Kidney (tissue), 14 donors: ENCODE measurements around the gene GIT1. TPM values are rescaled to one million over a fixed set of nuclear protein-coding genes. Genes with fewer than 3 reads are reported as not detected.
A peak's percentile ranks its signal among the peaks of the same experiment; 100 is the strongest.

Experiments used
- DNase-seq, 5 donors: peaks; one replicate each; pipeline ENCODE4 v3.0.0-alpha.2; 2013 to 2020
- FAIRE-seq: peaks from 2 replicates; lab custom pipeline; 2012; peaks lifted over from hg19 to GRCh38; lab: Jason Lieb, UNC
- H3K27ac ChIP-seq, 2 donors: one replicate each; pipeline ENCODE4 v1.7.0; 2013; ENCODE audit warnings: low read depth in 2 of 2, low read length in 2 of 2, inconsistent platforms in 1 of 2
- H3K27me3 ChIP-seq: one replicate; pipeline ENCODE4 v1.7.1; 2013; ENCODE audit warnings: low read length, inconsistent platforms; ENCODE audit not compliant: control insufficient read depth, insufficient read depth
- H3K36me3 ChIP-seq, 3 donors: one replicate each; pipeline versions ENCODE4 v1.7.0 to v1.7.1; 2013; ENCODE audit warnings: low read length in 3 of 3, control low read depth in 1 of 3, inconsistent platforms in 1 of 3; ENCODE audit not compliant: insufficient read depth in 3 of 3, control insufficient read depth in 2 of 3
- H3K4me1 ChIP-seq, 3 donors: one replicate each; pipeline versions ENCODE4 v1.7.0 to v1.7.1; 2013; ENCODE audit warnings: low read length in 3 of 3, inconsistent platforms in 1 of 3, low read depth in 1 of 3; ENCODE audit not compliant: control insufficient read depth in 2 of 3, insufficient read depth in 2 of 3
- H3K4me3 ChIP-seq, 3 donors: one replicate each; pipeline versions ENCODE4 v1.7.0 to v1.8.1; 2013; ENCODE audit warnings: low read length in 3 of 3, control low read depth in 1 of 3, inconsistent platforms in 1 of 3
- H3K9ac ChIP-seq, 3 donors: one replicate each; pipeline versions ENCODE4 v1.7.0 to v1.7.1; 2013; ENCODE audit warnings: low read length in 3 of 3, control low read depth in 1 of 3, inconsistent platforms in 1 of 3
- H3K9me3 ChIP-seq, 3 donors: one replicate each; pipeline versions ENCODE4 v1.7.0 to v1.7.1; 2013; ENCODE audit warnings: low read length in 3 of 3, control low read depth in 1 of 3, inconsistent platforms in 1 of 3; ENCODE audit not compliant: control insufficient read depth in 2 of 3, insufficient read depth in 1 of 3
- intact Hi-C: fragments of 100-400 bp; cut with DNase I; formaldehyde crosslinking; loops from one replicate; pipeline ENCODE4 v1.11.1; 2022
- polyA plus RNA-seq: library from polyadenylated mRNA; stranded (reverse); fragments of 350-450 nt; fragmentation: Illumina TruSeq; extraction: RNeasy Lipid Tissue Mini Kit (QIAGEN cat#74804); gene quantifications from one replicate; pipeline ENCODE4 v1.2.3, GENCODE V29; 2014; ENCODE audit warnings: low read depth, low replicate concordance; ENCODE audit not compliant: insufficient read depth
- total RNA-seq: library from RNA; stranded (reverse); fragmentation: NEBNext Ultra II Directional; extraction: Animal tissue kit (Norgen Biotek cat#: 25700); gene quantifications from one replicate; pipeline ENCODE4 v1.2.1, GENCODE V29; 2021
- TF ChIP-seq, protein P1 (sequence below): IDR thresholded peaks from 3 replicates; pipeline ENCODE4 v1.5.1; 2012; ENCODE audit warnings: mild to moderate bottlenecking, moderate library complexity, borderline replicate concordance; ENCODE audit not compliant: insufficient read depth; ENCODE audit errors: extremely low read depth
- donor health status: control.
- donor health status: control.
- donor health status: control.
- donor health status: control.
- donor health status: control.
- donor health status: DM: yes; HTN: yes; CAD: no.
- donor health status: Normal renal cell carcinoma (clear cell type).

The GIT1 gene
- total and polyA plus RNA-seq, 2 donors from 2014 or later: 21.4 to 41.9 TPM

GRCh38 chr17:29563816-29564215 lies 25.6 kb downstream of the GIT1 start:
- FAIRE-seq: no peak
- peaks cover 0 to 12% (median 4%) of the 10 kb centered on the region in 3 donors for H3K4me1 ChIP-seq

GRCh38 chr17:29562615-29563014 lies 26.8 kb downstream of the GIT1 start:
- no peaks in the 10 kb centered on the region for H3K27me3 ChIP-seq
- H3K4me3 ChIP-seq: no peak overlapping the region
- H3K27ac ChIP-seq: no peak overlapping the region
- TF ChIP-seq, protein P1, sequence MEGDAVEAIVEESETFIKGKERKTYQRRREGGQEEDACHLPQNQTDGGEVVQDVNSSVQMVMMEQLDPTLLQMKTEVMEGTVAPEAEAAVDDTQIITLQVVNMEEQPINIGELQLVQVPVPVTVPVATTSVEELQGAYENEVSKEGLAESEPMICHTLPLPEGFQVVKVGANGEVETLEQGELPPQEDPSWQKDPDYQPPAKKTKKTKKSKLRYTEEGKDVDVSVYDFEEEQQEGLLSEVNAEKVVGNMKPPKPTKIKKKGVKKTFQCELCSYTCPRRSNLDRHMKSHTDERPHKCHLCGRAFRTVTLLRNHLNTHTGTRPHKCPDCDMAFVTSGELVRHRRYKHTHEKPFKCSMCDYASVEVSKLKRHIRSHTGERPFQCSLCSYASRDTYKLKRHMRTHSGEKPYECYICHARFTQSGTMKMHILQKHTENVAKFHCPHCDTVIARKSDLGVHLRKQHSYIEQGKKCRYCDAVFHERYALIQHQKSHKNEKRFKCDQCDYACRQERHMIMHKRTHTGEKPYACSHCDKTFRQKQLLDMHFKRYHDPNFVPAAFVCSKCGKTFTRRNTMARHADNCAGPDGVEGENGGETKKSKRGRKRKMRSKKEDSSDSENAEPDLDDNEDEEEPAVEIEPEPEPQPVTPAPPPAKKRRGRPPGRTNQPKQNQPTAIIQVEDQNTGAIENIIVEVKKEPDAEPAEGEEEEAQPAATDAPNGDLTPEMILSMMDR: no peak
- H3K9ac ChIP-seq: no peak overlapping the region
- FAIRE-seq (no peak), DNase-seq (peak in 1 of 5 donors; percentile 49)
- intact Hi-C loops: no loop called here
- H3K36me3 ChIP-seq: peaks cover 0 to 5% (median 4%) of the 10 kb centered on the region in 3 donors
- H3K9me3 ChIP-seq: no peaks in the 10 kb centered on the region
- peaks cover 0 to 13% (median 4%) of the 10 kb centered on the region in 3 donors for H3K4me1 ChIP-seq

More at GRCh38 chr17:29563816-29564215, 25.6 kb downstream of the GIT1 start:
- Histone ChIP-seq H3K27me3 (no peaks in the 10 kb centered on the region), H3K9me3 (no peaks in the 10 kb centered on the region), H3K4me3 (peak overlapping the region in 1 of 3 donors; percentile 5), H3K9ac (no peak overlapping the region), H3K27ac (no peak overlapping the region), H3K36me3 (peaks cover 0 to 5% (median 4%) of the 10 kb centered on the region in 3 donors)
- DNase-seq: no peak
- TF ChIP-seq, protein P1: no peak
- intact Hi-C loops: no loop called here

GRCh38 chr17:29561554-29562517 lies 27.6 kb downstream of the GIT1 start:
- H3K27me3 ChIP-seq: no peaks in the 10 kb centered on the region
- H3K4me1 ChIP-seq: peaks cover 0 to 12% (median 4%) of the 10 kb centered on the region in 3 donors
- peaks cover 0 to 5% (median 4%) of the 10 kb centered on the region in 3 donors for H3K36me3 ChIP-seq
- no peaks in the 10 kb centered on the region for H3K9me3 ChIP-seq
- H3K4me3 ChIP-seq: no peak overlapping the region
- peak overlapping the region in 1 of 2 donors; percentile 41 for H3K27ac ChIP-seq
- FAIRE-seq (no peak), DNase-seq (no peak)
- TF ChIP-seq, protein P1: no peak
- intact Hi-C loops: no loop called here
- no peak overlapping the region for H3K9ac ChIP-seq
